GM21390 (cell line): ENCODE measurements around the gene CCK.
"Not testable (repeated sequence)": the region's sequence is repeated elsewhere in the genome, so short reads cannot be mapped to it uniquely, and the experiment has no call there.

Experiments
- ATAC-seq: cut with Tn5 transposase; IDR thresholded peaks from one replicate; pipeline ENCODE4 v1.9.1; 2021; ENCODE audit not compliant: unreplicated experiment

The CCK gene, protein sequence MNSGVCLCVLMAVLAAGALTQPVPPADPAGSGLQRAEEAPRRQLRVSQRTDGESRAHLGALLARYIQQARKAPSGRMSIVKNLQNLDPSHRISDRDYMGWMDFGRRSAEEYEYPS

DNA sequence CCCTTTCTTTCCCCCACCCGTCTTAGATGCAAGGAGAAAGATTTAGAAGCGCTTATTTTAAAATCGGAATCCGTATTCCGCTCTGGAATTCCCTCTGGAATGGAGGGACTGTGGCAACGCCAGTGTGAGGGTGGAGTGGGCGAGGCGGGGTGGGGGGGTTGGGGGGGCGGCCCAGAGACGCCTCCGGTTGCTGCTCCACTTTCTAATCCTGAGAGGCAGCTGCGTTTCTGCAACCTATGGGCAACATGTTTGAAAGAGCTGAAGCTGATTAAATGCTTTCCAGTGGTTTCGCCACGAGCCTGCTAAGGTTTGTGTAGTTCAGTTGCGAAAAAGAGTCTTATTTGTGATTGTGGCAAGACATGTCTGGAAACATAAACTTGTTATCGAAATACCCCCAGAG is at the start of gene CCK:
TSS of gene CCK (minus strand) at position 101 of the 400 bp plus-strand sequence. CDS start 2,555 bp downstream, outside the sequence.
- ATAC-seq, result no peak

DNA sequence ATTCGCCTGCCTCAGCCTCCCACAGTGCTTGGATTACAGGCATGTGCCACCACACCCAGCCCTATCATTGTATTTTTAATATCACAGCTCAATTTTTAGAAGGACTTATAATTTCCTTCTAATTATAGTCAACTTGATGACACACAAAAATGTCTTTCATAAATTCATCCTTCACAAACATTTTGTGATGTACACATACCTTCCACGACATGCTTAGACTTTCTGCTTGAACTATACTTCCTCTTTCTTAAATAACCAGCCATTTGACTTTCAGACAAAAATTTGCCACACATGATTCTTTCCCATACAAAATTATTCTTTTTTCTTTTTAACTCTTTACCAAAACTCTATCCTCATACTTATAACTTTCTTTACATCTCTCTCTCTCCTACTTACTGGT is 48.4 kb upstream of the CCK start:
- no peak for ATAC-seq

DNA sequence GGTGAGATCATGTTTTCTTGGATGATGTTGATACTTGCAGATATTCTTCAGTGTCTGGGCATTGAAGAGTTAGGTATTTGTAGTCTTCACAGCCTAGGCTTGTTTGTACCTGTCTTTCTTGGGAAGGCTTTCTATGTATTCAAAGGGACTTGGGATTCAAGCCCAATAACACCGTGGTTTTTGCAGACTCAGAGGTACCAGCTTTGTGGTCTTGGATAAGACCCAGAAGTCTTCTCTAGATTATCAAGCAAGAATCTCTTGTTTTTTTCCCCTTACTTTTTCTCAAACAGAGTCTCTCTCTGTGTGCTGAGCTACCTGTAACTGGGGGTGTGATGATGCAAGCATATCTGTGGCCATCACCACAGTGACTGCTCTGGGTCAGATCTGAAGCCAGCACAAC is 42.7 kb upstream of the CCK start:
- no peak for ATAC-seq

DNA sequence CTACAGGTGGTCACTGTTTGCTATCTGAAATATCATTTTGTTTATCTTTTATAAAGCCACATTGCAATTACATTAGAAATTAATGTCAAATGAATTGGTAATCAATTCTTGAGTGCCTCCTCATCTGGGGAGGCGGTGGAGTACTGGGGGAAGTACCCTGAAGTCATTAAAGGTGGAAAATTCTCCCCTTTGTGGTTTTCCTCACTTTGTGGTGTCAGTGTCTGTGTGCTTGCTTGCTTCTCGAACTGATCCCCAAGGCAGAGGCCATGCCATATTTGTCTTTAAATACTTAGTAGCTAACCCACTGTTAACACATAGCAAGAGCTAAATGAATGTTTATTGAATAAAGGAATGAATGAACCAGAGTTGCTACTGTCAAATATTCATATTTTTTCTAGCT is 40.5 kb upstream of the CCK start:
- no peak for ATAC-seq

DNA sequence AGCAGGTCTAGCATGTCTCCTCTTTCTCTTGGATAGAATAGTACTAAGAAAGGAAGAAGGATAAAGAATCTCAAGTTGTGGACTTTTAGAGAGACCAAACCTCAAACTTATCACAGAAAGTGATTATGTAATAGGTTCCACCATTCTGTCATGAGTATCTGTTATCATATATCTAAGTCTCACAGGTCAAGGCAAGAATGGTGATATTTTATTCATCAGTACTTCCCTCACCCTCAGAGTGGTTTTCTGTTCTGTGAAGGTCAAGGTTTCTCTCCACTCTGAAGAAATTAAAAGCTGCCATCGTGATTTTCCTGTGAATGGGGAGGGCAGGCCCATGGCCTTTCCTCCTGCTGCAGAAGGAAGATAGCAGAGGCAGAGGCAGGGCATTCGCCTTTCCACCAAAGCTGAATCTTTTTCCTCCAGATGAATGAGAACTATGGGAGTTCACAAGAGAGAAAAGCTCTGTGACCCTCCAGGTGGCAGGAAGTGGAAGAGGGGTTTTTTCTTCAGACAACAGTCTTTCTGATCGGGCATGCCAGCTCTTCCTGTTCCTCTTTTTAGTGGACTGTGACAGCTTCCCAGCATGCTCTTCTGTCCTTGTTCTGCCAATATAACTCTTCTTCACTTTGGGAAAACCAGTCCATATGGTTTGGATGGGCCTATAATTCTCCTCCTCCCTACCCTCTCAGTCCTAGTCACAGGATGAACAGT is 37.1 kb upstream of the CCK start:
- peak; percentile 64 for ATAC-seq

DNA sequence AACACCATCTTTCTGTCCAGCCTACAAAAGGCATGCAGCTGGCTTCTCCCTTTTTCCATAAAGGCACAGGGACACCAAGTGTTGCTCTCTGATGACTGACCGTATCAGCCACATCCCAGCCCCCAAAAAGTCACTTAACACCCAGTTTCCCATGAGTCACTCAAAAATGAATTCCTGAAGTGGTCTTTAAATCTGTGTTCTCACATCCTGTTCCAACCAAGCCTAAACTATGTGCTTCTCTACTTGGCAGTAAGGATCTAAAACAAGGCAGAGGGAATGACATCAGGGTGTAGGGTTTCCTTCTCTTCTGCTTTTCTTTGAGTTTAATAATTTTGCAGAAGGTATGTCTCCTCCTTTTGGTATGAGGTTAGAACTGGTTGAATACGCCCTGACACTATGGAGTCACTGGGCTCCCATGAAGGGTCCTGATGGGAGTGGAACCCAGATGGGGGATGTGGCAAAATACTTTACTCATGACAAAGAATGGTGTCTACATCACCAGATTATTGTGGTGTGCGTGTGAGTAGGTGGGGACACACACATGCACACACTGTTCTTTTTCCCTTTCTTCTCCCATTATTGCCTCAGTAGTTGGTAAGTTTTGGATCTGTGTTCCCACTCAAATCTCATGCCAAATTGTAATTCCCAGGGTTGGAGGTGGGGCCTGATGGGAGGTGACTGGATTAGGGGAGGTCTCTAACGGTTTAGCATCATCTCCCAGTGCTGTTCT is 35.6 kb upstream of the CCK start:
- no peak for ATAC-seq

DNA sequence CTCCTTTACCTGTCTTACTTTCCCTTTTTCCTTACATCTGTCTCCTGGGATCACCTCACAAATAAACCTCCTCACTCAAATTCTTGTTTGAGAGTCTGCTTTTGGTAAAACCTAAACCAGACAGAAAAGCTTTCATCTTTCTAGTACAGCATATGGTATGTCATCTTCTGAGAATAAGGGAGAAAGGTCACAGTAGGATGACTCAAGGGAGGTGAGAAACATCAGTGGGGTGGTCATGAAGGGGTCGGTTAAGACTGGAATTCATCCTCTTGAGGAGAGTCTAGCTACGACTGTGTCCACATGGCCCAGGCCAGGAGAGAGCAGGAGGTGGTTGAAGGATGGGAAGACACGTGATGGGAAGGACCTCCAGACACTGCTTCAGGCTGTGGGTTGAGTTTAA is 34.8 kb upstream of the CCK start:
- no peak for ATAC-seq

DNA sequence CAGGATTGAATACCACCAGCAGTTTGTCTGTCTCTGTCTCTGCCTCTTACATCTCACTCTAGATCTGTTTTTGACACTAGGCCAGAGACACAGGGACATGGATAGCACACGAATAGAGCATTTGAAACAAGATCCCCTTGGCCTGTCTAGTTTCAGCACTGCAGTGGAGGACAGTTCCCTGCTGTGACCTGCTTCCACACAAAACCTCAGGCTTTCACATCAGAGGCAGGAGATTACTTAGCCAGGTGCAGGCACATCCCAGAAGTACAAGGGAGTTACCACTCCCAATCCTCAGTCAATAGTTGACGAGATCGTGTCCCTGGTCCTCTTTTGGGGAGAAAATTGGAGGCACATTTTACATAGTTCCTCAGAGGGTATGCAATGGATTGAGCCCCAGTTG is 34.0 kb upstream of the CCK start:
- no peak for ATAC-seq

DNA sequence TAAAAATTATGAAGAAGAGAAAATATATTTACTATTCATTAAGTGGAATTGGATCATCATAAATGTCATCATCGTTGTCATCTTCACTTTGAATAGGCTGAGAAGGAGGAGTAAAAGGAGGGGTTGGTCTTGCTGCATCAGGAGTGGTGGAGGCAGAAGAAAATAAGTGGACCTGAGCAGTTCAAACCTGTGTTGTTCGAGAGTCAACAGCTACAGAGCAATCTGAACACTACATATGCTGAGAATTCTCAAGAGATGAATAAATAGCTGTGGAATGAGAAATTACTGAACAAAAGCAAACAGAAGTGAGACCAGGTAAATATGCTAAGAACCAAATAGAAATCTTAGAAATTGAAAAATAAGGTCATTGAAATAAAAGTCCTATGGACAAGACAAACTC is 32.3 kb upstream of the CCK start:
- ATAC-seq, result no peak

DNA sequence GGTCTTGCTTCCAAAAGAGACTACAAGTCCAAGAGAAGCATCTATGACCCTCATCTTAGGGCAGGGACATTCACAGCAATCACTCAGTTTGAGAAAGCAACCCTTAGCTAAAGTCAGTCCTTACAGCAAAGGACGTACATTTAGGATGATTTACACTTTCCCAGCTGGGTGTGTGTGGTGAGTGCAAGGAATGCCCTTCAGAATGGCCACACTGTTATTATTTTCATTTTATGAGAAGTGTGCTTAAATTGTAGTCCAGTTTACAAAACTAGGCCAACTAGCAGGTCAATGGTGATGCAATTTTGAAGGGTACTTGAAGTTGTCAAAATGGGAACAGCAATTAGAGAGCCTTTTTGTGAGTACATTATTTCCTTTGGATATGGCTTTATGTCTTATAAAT is 26.0 kb upstream of the CCK start:
- no peak for ATAC-seq

DNA sequence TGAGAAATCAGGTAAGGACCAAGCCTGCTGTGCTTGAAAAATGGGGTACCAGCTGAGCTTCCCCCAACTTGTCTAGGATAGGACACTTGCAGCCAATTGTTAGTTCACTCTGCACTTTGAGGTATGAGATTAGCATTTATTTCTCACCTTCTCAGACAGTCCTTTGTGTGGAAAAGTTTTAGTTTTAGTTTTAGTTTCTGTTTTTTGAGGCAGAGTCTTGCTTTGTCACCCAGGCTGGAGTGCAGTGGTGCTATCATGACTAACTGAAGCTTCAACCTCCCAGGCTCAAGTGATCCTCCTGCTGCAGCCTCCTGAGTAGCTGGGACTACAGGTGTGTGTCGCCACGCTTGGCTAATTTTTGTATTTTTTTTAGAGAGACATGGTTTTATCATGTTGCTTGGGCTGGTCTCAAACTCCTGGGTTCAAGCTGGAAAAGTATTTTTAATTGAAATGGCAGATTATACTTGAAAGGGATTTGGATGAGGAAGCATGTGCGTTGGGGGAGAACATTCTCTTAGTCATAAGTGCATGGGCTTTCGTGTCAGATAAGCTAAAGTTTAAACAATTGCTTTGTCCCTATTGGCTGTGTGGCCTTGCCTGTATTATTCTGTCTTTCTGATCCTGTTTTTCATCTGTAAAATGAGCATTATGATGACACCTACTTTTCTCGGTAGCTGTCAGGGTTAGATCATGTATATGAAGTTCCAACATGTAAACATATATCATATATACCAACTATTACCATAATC is 25.2 kb upstream of the CCK start:
- ATAC-seq, result peak; percentile 90

DNA sequence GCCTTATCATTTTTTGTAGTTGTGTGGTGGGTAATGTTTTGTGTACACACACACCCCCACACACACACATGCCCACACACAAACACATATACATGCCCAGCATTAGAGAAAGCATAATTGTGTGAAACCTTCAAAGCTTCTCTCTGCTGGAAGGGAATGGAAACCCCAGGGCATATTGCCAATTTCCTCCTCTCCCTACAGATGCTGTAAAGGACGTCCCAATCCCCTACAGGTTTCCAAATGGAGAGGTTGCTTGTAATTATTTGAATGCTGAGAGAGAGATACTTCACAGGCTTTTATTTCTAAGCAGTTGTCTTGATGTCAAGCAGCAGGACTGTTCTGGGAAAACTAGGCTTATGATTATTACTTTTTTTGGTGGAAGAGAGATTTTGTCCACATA is 23.0 kb upstream of the CCK start:
- ATAC-seq, result no peak

DNA sequence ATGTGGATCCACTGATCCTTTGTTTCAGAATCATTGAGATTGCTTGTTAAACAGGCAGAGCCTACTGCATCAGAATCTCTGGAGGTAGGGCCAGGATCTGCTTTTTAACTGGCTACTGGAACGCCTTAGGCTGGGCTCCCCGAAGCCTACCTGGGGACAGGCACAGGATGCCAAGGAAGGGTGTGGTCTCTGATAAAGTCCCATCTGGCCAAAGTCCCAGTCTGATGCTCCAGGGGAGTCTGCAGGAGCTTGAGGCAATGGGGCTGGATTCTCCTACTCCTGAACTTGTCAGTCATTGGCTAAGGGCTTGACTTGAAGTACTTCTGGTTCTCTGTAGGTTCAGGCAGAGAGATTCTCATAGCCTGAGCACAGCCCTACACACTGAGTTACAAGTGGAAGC is 22.4 kb upstream of the CCK start:
- no peak for ATAC-seq

DNA sequence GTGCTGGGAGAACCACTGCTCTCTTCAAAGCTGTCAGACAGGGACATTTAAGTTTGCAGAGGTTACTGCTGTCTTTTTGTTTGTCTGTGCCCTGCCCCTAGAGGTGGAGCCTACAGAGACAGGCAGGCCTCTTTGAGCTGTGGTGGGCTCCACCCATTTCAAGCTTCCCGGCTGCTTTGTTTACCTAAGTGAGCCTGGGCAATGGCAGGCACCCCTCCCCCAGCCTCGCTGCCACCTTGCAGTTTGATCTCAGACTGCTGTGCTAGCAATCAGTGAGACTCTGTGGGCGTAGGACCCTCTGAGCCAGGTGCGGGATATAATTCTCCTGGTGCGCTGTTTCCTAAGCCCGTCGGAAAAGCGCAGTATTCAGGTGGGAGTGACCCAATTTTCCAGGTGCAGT is 21.4 kb upstream of the CCK start:
- not testable (repeated sequence) for ATAC-seq

DNA sequence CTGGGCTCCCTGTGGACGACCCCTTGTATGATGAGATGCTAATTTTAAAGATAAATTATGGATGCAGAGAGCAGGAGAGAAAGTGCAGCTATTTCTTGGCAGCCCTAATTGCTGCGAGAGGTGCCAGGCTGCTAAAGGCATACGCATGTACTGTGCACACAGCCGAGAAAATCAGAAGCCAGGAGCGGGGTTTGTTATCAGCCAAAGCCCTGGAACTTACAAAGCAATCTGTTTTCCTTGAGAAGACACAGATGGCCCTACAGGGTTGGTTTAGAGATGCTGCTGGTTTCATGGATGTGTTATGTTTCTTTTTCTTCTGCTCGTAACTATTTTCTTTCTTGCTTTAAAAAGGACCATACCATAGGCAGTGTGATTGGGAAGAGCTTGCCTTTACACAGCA is 11.7 kb upstream of the CCK start:
- no peak for ATAC-seq

DNA sequence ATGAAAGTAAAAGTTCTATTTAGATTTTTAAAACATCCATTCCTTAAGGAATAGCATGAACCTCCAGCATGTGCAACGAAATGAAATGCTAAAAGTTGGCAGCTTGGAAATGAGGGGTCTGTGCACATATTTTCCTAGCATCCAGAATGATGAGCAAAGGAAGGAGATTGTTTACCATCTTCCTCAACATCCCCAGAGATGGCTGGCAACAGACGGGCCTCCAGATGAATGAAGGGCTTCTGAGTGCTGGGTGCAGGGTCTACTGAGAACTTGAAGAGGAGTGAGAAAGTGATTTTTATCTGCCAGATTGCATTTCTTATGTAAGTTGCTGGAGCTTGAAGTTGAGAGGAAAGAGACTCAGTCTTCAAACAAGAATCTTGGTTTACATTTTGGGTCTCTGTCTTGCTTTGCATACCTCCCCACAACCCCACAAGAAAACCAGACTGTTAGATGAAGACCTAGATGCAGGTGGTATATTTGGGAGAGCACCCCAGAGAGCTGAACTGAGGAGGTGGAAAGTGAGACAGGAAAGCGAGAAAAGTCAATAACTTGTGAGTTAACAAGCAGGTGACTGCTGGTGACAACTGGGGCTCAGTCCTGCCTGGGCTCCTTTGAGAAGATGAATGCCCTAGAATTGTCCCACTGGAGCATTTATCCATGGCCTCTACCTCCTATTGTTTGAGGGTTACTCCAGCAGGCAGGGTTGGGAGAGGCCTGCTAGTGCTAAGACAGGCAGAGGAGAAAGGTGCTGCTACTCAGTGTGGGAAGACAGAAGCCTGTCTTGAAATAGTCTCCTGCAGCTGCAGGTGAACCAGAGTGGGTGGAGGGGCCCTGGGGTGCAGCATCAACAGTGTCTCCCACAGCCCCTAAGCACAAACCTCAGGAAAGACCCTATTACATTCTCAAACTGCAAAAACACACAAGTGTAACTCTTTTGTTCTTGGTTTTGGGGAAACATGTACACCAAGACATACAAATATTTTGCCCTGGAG is 10.5 kb upstream of the CCK start:
- peak; percentile 94 for ATAC-seq

DNA sequence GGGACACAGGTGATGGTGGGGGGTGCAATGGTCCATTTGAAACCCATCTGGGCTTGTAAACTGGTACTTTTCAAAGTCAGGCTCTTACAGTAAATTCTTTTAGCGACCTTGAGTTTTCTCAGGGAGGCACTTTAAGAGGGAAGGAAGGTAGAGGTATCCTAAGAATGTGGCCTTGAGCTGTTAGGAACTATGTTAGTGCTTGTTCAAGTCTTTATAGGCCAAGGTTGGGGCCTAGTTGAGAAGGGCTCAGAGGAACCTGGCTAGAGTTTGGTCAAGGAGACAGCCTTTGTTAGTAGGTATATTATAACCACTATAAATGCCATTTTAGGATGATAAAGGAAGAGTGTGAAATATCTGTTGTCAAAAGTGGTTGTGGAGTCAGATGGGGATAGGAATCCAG is 9.2 kb upstream of the CCK start:
- no peak for ATAC-seq

DNA sequence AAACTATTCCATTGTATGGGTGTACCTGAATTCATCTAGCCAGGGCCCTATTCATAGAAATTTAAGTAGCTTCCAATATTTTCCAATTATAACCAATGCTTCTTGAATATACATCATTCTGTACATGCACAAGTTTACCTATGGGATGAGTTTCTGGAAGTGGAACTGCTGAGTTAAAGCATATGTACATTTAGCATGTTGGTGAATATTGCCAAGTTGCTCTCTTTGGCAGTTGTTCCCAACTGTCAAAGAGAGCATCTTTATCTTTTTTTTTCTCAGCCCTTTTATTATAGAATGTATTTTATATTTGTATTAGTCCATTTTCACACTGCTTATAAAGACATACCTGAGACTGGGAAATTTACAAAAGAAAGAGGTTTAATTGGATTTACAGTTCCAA is 8.3 kb upstream of the CCK start:
- no peak for ATAC-seq

DNA sequence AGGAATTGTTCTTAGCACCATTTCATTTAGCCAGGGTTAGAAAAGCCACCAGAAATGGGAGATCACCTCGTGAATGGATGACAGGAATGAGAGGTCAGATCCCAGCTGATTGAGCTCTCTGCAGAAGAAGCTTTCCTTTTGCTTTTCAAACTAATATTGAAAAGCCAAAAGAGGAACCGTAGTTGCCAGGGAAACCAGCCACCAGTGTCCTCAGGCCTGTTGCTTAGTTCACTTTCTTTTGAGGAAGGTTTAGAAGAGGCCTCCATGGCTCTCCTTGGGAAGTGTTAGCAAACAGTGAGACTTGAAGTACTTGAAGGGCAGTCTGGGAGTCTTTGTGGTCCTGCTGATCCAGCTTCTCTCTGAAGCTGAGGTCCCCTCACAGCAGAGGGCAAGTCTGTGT is 7.4 kb upstream of the CCK start:
- ATAC-seq, result no peak

DNA sequence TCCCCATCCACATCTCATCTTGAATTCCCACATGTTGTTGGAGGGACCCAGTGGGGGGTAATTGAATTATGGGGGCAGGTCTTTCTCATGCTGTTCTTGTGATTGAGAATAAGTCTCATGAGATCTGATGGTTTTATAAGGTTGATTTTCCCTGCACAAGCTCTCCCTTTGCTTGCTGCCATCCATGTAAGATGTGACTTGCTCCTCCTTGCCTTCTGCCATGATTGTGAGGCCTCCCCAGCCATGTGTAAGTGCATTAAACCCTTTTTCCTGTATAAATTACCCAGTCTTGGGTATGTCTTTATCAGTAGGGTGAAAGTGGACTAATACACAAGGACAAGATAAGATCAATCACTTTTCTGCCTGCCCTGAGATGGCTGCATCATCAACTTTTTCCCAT is 5.8 kb upstream of the CCK start:
- ATAC-seq, result no peak

DNA sequence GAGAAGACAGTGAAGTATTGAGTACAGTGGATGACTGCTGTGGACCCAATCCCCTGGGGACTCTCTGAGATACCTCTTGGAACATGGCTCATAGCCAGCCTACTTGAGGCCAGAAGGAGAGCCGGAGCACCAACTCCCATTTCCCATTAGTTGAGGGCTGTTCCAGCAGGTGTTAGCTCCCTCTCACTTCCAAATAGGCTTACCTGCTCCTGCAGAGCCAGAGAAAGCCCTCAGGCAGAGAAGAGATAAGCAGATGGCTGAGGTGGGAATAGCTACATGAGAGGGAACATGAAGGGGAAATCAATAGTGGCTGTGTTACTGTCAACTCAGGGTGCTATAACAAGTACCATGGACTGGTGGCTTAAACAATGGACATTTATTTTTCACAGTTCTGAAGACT is 4.6 kb upstream of the CCK start:
- no peak for ATAC-seq
